ENCODE data around the gene COL19A1.

The COL19A1 gene

DNA sequence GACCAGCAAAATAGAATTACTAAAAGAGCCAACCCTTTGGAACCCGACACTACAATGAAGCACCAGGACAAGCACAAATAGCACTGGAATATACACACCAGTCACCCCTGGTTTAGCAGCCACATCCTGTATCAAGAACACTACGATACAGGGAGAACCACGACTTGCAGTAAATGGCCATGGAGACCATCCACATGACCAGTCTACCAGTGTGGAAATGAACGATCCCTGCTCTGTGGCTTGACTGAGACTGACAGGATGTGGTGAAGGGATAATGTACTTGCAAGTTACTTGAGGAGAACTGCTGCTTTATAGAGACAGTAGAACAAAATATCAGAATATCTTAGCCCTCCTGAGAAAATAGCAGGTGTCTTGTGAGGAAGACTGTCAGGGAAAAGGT lies 266.9 kb downstream of the COL19A1 start:
- DNase-seq = no peak

DNA sequence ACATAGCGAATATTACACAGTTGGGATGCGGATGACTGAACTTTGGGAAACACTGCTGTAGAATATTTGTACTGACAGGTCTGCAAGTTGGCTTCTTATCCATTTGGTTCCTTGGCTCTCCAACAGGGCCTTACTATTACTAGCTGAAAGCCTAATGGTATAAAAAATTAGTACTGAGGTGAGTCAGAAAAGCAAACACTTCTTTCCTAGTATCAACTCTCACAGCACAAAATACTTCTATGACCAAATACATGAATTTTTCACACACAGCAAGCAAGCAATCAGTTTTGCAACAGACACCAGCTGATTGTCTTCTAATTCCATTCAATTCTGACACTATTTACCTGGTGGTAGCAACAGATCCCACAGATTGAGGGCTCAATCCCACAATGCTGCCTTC lies 268.2 kb downstream of the COL19A1 start:
- DNase-seq = no peak

DNA sequence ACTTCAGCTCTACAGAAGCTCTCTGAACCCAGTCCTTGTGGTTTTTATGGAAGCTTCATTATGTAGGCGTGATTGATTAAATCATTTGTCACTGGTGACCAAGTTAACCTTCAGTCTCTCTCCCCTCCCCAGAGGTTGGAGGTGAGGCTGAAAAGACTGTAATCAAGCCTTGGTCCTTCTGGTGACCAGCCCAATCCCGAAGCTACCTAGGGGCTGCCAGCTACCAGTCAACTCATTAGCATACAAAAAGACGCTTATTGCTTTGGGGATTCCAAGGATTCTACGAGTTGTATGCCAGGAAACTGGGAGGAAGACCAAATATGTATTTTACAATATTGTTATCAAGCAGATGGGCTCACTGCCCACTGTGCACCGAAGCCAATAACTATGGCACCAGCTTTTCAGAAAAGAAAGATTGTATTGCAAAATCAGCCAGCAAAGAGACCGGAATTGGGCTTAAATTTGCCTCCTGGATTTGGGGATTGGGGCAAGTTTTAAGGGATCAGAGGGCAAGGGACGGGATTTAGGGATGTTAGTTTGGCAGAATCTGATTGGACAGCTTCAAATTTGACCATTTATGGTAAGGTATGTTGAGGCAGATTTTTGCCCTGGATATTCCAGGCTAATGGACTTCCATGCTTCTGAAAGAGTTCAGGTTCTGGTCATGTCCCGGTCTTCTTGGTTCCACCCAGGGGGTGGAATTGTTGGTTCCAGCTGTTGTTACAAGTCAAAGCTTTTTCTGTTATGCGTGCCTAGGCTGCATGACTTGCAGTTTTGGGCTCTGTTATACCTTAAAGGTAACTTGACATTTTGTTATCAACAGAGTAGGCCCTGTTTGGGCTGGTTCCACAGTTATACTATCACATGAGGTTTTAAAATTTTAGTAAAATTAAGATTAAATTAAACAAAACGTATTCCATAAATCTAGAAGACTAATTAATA lies 269.1 kb downstream of the COL19A1 start:
- no peak for DNase-seq

DNA sequence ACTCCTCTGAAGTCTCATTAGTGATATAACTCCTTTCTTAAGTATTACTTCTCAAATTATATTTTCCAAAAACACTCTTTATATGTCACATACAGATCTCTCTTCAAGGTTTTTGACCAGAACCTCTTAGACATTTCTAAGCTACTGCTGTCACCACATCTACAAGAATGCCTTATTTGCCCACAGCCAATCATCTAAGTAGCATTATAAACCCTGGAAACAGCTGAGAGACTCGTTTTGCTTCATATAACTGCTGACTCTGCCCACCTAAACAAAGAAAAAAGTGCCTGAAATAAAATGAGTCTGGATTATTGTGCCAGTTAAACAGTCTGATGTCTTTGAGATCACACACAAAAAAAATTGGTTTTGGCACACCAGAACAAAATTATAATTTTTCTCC lies 270.6 kb downstream of the COL19A1 start:
- DNase-seq = no peak

DNA sequence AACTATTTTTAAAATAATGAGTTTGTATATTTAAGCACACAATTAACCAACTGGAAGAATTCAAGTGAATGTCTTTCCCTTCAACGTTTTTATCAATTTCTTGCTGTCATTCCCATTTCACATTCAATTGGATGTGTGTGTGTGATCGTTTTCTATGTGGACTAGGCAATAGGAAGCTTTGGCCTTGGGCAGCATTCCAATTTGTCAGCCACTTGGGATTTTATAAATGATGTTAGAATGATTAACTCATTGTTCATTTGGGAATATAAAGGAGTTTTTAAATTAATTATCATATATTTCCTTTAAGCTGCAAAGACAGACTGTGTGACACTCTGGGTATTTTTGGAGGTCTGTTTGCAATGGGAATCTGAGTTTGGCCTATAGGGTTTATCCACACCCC lies 274.1 kb downstream of the COL19A1 start:
- DNase-seq = no peak

DNA sequence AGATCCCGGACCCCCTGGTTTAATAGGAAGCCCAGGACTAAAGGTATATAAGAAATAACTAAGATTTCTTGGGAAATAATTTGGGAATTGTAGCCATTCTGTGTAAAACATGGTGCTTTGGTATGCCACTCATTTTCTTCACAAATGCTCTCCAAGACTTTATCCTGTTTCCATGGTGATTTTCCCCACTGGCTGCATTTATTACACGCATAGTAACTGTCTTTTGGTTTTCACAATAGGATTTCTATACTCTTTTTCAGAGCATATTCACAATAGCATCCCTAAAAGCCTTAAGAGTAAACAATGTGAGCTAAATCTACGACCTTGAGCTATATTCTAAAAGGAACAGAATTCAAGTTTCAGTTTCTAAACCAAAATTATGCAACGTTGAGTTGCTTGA lies 275.7 kb downstream of the COL19A1 start:
- DNase-seq = no peak

DNA sequence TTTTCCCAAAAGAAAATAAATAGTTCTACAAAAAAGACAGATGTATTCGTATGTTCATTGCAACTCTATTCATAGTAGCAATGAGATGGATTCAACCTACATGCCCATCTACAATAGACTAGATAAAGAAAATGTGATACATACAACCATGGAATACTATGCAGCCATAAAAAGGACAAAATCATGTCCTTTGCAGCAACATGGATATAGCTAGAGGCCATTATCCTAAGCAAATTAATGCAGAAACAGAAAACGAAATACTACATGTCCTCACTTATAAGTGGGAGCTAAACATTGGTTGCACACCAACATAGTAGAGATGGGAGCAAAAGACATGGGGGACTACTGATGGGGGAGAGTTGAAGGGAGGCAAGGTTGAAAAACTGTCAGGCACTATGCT lies 278.8 kb downstream of the COL19A1 start:
- DNase-seq = no peak

DNA sequence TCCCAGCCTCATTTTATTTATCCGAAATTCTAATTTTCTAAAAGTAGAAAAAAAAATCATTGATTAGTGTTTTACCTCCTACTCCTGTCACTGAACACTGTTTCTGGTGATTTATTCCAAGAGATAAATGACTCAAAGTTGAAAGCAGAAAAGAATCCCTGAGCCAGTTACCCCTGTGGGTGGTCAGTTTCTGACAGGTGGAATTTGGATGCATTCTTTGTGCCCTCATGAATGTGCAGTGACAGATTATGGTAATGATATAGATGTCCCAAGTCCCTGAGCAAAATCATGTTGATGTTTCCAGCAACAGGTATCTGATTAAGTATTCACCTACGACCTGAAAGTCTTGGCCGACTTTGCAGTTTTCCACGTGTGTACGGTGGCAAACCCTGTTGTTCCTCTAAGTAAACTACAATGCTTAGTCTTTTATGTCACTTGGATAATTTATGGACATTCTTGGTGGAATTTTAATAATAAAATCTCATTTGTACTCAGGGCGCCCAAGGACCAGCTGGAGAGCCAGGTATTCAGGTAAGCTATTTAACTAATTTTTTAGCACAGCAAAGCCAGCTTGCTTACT lies 282.9 kb downstream of the COL19A1 start:
- no peak for DNase-seq

DNA sequence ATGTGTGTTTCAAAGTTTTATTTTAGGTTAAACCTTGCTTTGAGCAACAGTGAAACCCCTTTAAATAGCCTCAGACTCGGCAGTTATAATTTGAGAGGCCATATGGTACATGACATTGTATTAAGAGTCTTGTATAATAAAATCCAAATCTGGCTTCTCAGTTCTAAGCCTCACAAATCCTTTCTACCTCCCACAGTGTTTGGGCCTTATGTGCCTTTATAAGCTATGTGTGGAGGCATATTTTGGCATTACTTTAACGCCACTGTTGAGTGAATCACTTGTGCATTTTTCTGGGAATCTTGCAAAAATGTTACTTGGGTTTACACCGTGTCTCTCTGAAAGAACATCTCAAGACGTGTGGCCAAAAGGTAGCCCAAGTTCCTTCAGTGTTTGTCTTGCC lies 284.2 kb downstream of the COL19A1 start:
- no peak for DNase-seq

DNA sequence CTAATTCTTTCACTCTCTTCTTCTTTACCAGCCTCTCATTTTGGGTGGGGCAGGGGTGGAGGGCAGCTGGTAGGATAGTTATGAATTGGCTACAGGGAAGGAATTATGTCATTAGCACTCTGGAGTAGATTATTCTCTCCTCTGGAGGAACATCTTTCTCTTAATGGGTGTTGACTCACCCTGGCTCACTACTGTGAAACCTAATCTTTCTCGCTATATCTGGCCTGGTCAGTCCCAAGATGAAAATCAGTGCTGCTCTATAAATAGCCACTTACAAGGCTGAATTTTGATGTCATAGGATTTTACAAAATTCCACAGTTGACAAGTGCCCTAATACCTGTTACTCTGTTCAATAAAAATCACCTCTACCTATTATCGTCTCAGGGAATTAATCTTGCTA lies 285.3 kb downstream of the COL19A1 start:
- DNase-seq = no peak

DNA sequence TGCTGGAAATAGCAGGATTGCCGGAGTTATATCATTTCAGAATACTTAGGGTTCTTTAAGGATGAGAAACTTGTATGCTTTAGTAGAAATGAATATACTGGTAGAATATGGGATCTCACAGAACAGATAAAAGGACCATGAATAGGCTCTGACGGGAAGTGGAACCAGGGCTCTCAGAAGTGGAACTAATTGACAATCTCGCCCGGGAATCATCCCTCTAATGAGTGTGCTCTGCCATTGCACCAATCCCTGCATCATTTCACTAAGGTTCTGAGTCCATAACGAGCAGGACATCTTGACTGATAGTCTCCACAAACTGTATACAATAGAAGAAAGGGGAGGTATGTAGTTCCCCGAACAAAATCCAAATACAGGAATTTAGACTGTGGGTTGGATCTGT lies 286.4 kb downstream of the COL19A1 start:
- no peak for DNase-seq

DNA sequence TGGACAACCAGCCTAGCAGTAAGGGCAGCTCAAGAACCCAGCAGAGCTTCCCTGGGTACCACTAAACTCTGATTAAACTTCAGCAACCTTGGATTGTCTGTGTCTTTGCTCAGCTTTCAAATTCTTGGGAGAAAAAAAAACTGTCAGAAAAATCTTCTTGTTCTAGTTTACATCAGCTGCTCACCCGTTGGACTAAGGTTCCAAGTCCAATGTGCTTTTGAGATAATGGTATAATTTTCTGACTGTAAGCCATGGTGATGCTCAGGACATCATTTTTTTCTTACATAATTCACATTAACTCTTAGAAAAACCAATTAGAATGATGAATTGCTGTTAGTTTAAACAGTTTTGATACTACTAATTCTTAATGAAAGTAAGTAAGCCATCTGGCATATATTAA lies 290.7 kb downstream of the COL19A1 start:
- DNase-seq = no peak

DNA sequence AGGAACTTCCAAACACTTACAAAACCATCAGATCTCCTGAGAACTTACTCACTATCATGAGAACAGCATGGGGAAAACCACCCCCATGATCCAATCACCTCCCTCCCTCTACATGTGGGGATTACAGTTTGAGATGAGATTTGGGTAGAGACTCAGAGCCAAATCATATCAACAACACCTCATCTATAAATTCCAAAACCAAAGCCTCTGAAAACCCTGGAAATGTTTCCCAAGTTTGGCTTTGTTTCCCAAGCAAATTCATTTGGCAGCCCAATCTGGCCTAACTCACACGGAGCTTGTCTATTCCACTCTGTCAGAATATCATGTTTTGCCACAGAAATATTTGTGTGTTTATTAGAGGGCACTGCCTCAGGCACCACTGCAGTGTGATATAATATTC lies 293.9 kb downstream of the COL19A1 start:
- DNase-seq = no peak

DNA sequence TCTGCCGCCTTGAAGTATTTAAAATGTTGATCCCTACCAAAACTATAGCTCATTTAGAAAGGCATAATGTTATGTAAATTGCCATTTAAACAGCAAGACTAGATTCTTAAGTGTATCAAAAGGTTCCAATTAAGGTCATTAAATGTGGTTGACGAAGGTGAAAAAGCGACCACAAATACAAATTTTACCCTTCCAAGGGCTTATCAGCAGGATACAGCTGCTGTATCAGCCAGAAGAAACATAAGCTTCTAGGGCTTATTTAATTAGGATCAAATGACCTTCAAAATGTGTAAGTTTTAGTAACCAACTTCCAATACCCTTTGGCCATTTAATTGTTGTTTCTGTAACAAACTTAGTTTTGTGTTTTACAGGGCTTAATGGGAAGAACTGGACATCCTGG lies 296.6 kb downstream of the COL19A1 start:
- no peak for DNase-seq

DNA sequence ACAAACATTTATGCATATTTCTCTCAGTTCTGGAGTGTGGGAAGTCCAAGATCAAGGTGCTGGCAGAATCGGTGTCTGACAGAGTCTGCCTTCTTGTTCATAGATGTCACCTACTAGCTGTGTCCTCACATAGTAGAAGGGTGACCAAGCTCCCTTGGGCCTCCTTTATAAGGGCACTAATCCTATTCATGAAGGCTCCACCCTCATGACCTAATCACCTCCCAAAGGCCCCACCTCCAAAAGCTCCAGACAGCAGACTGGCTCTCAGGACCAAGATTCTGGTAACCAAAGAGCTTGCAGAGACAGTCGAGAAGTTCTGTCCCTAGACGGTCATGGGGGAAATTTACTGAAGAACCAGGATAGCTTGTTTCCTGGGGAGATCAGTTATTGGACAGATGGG lies 297.4 kb downstream of the COL19A1 start:
- no peak for DNase-seq

DNA sequence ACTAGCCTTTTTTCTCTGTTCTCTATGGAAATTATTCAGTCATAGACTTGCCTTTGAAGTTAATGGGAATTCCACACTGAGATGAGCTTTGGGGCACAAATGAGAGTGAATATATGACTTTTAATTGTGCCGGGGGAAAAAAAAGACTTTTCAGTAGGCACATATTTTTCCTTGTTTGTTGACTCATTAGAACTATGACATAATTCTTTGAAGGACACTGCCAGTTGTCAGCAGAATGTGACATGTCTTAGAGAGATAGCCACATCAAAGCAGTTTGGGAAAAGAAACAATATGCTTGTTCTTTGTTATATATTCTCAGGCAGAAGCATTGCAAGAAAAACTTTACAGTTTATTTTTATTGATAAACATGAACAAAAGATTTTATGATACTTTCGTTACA lies 298.2 kb downstream of the COL19A1 start:
- DNase-seq = no peak

DNA sequence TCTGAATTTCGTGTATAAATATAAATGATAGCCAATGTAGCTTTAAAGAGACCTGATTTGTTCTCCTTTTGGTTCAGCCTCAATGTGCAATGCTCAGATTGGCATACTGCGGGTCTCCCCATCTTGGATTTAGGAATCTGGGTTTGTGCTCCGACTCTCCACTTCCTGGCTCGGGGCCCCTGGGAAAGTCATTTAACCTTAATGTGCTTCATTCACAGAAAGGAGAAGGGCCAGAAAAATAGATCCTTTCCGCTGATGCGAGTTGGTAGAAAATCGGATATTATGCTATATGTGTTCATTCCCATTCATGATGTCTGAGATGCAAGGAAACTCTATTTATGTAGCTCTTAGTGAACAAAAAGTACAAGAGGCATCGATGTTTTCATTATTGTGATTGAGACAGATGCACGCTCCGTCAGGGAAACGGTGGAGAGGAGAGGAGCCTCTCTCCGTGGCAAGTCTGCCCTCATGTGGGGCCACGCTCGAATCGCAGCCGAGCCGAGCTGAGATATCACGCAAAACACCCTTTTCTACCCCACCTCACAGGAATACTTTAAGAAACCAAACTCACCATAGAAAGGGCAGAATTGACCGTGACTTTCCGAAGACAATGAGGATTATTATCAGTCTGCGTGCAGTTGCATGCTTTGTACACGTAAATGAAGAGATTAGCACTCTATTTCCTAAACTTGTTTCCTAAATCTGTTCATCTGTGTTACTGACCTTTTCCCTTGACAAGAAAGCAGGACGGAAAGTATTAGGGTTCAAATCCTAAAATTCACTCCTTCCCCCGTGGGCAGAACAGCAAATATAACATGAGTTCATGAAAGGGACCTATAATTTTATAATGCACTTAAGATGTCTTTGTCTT lies 300.0 kb downstream of the COL19A1 start:
- no peak for DNase-seq

DNA sequence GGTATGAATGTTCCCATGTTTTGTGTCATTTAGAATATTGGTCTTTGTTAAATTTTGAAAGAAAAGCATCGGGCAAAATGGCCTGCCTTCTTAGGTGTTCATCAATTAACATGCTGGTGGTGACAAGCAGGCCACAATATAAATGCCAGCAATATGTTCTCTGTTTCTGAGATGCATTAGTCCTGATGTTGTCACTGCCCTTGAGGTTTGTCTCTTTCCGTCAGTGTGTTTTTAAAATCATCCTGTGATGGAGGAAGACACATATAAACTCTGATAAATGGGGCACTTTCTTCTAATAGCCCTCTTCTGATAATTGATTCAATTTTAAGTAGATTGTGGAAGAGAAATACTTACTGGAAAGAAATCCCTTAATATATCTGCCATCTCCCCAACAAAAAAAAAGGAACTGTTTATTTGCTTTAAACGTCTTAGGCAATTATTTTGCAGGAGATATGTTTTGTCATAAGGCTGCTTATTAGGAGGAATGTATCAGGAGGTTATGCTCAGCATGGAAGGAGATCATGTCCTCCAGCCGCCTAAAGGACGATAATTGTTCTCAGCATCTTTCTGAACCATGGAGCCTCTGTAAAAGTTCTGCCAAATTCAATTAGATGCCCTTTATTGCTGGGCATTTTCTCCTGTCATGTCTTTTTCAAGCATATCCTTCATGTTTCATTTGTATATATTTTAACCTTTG lies 302.5 kb downstream of the COL19A1 start:
- no peak for DNase-seq

DNA sequence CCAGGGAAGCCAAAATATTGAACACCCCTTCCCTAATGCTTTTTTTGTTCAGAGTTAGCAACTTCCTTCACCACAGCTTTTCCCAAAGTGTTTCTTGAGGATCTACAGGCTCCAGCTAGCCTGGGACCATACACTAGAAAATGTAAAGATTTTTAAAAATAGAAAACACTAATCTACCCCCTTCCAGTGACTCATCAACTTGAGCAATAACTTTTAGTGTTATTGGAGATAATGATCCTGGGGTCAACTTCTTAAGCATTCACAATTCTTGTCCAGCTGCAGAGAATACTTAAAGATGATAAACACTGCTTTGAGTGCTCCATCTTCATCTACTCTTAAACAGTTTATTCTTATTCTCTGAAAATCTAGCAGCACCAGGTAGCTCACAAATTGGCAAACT lies 304.9 kb downstream of the COL19A1 start:
- DNase-seq = no peak

DNA sequence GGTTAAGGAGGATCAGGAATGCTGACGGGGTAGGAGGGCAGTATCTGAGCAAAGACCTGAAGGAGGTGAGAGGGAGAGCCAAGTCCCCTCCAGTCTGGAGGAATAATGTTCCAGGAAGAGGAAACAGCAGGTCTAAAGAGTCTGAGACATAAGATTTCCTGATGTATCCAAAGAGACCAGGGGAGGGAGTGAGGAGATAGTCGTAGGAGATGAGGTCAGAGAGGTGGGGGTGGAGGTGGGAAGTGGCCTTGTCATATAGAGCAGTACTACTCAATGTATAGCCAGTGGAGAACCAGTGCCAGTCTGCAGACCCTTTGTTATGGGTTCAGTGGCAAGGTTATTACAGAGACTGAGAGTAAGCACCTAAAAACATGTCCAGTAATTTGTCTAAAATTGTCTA lies 305.9 kb downstream of the COL19A1 start:
- no peak for DNase-seq

DNA sequence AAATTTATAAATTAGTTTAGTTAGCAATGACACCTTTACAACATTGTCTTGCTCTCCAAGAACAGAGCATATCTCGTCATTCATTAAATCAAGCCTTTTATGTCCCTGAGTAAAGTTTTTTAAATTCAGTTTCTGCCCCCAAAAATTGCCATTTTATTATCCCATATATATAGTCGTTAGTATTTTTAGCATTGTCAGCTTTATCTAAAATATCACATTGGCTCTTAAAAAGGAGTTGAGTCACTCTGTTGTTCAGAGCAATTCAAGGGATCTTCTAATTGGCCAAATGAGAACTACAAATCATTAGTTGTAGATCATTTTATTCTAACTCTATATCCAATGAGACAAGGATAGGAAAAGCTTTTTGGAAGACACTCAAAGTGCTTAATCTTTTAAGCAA lies 309.4 kb downstream of the COL19A1 start:
- DNase-seq = no peak

DNA sequence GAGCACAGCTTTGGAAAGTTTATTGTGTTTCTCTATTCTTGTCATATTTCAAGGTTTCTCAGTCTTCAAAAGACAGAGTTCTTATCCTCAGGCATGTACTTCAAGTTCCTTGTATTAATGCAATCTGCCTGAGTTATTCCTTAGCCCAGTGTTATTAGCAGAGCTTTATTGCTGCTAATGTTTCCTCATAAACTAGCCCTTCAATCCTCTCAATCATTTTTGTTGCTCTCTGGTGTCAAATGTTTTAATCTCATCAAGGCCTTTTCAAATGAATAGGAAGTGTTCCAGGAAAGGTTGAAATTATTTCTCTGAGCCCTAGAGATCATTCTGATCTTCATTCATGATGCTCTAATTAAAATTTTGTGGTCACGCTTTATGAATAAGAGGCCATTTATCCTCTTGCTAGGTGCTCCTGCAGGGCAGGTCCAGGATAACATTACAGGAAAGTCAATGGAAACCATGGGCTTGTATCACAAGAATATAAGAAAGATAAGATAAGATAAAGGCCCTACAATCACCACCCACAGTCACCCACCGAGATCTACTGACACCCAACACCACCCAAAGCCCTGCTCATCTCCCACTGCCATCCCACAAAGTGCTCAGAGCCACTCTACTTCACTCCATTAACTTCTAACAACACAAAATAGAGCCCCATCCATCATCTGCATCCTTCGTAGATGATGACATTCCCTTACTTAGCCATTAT lies 310.6 kb downstream of the COL19A1 start:
- no peak for DNase-seq

Data from cortex of kidney (tissue), 1 donor.